GM21515 (cell line): ENCODE measurements around the gene FGF12.

Experiments used
- ATAC-seq: cut with Tn5 transposase; IDR thresholded peaks from one replicate; pipeline ENCODE4 v1.9.1; 2021; ENCODE audit not compliant: unreplicated experiment

The FGF12 gene

GRCh38 chr3:192685801-192686200 lies 41.5 kb downstream of the FGF12 start:
- no peak for ATAC-seq

GRCh38 chr3:192684151-192684550 lies 43.2 kb downstream of the FGF12 start:
- no peak for ATAC-seq

GRCh38 chr3:192675958-192676649 lies 51.2 kb downstream of the FGF12 start:
- peak; percentile 68 for ATAC-seq

GRCh38 chr3:192655628-192656027 lies 71.7 kb downstream of the FGF12 start:
- ATAC-seq = no peak

- no peak for ATAC-seq
Observed at GRCh38 chr3:192655040-192655439, 72.3 kb downstream of the FGF12 start.

GRCh38 chr3:192653862-192654261 lies 73.5 kb downstream of the FGF12 start:
- no peak for ATAC-seq

- ATAC-seq = no peak
Observed at GRCh38 chr3:192652727-192653126, 74.6 kb downstream of the FGF12 start.

- ATAC-seq = no peak
Observed at GRCh38 chr3:192651836-192652512, 75.4 kb downstream of the FGF12 start.

- no peak for ATAC-seq
Observed at GRCh38 chr3:192645437-192645836, 81.9 kb downstream of the FGF12 start.

- no peak for ATAC-seq
Observed at GRCh38 chr3:192642651-192643050, 84.7 kb downstream of the FGF12 start.

- no peak for ATAC-seq
Observed at GRCh38 chr3:192641919-192642318, 85.4 kb downstream of the FGF12 start.

GRCh38 chr3:192639987-192640386 lies 87.4 kb downstream of the FGF12 start:
- ATAC-seq = no peak

GRCh38 chr3:192637803-192638202 lies 89.5 kb downstream of the FGF12 start:
- ATAC-seq = no peak

- no peak for ATAC-seq
Observed at GRCh38 chr3:192636517-192637444, 90.6 kb downstream of the FGF12 start.

- ATAC-seq = no peak
Observed at GRCh38 chr3:192629429-192629828, 97.9 kb downstream of the FGF12 start.

GRCh38 chr3:192621909-192622308 lies 105.4 kb downstream of the FGF12 start:
- no peak for ATAC-seq

GRCh38 chr3:192620275-192620674 lies 107.1 kb downstream of the FGF12 start:
- no peak for ATAC-seq

- ATAC-seq = no peak
Observed at GRCh38 chr3:192611411-192611810, 115.9 kb downstream of the FGF12 start.

- ATAC-seq = no peak
Observed at GRCh38 chr3:192608726-192609600, 118.4 kb downstream of the FGF12 start.

- ATAC-seq = no peak
Observed at GRCh38 chr3:192607798-192608197, 119.5 kb downstream of the FGF12 start.

- no peak for ATAC-seq
Observed at GRCh38 chr3:192597913-192598312, 129.4 kb downstream of the FGF12 start.
